SK-N-SH (cell line): ENCODE data around the gene CDC14B. TPM values are rescaled to one million over a fixed set of nuclear protein-coding genes. Genes with fewer than 3 reads are reported as not detected.
A peak's percentile ranks its signal among the peaks of the same experiment; 100 is the strongest.

Experiments used
- CTCF ChIA-PET: fragments of 300-600, 350-600 bp; formaldehyde crosslinking; extraction: SDS; loops from one replicate; lab custom pipeline; 2021; lab: Yijun Ruan, JAX
- POLR2A ChIA-PET: fragments of 350-600 bp; sonication (Branson Sonifier 250); formaldehyde crosslinking; extraction: SDS; loops from one replicate; lab custom pipeline; 2020; ENCODE audit warnings: antibody characterized with exemption, inconsistent platforms; lab: Yijun Ruan, JAX
- DNase-seq: peaks from one replicate; pipeline ENCODE4 v3.0.0; 2012
- H2AFZ ChIP-seq: fragments of 200-600 bp; sonication (generic); 2 replicates; pipeline ENCODE4 v1.8.1; 2016; ENCODE audit warnings: antibody characterized with exemption, mild to moderate bottlenecking, low read depth
- H3F3A ChIP-seq: fragments of 200-600 bp; sonication (generic); replicated peaks from 2 replicates; pipeline ENCODE3; 2016; ENCODE audit warnings: antibody characterized with exemption, mild to moderate bottlenecking; ENCODE audit not compliant: insufficient read depth
- H3K27ac ChIP-seq, 2 experiments: fragments of 200-500 bp in 1 of 2; fragments of 200-600 bp in 1 of 2; sonication (Bioruptor generic) in 1 of 2; sonication (generic), shearing (Covaris generic) in 1 of 2; 2 replicates each; pipeline versions ENCODE4 v1.5.1 to v1.6.1; 2014 to 2016; ENCODE audit warnings: low read depth in 2 of 2, inconsistent platforms in 1 of 2, low read length in 1 of 2, mild to moderate bottlenecking in 1 of 2, mixed read lengths in 1 of 2
- H3K27me3 ChIP-seq: fragments of 200-600 bp; sonication (generic), shearing (Covaris generic); 2 replicates; pipeline ENCODE4 v1.6.1; 2016; ENCODE audit warnings: mixed run types; ENCODE audit not compliant: insufficient read depth
- H3K36me3 ChIP-seq, 2 experiments: fragments of 200-500 bp in 1 of 2; fragments of 200-600 bp in 1 of 2; sonication (Bioruptor generic) in 1 of 2; sonication (generic) in 1 of 2; replicated peaks in 1 of 2; 2 replicates each; pipeline versions ENCODE3 to v1.5.1; 2014 to 2016; ENCODE audit warnings: low read length in 1 of 2, mild to moderate bottlenecking in 1 of 2; ENCODE audit not compliant: insufficient read depth in 2 of 2, control insufficient read depth in 1 of 2
- H3K4me1 ChIP-seq, 2 experiments: fragments of 200-500 bp in 1 of 2; fragments of 200-600 bp in 1 of 2; sonication (Bioruptor generic) in 1 of 2; sonication (generic), shearing (Covaris generic) in 1 of 2; 2 replicates each; pipeline versions ENCODE4 v1.5.1 to v1.6.1; 2014 to 2016; ENCODE audit warnings: low read depth in 1 of 2, low read length in 1 of 2, mixed run types in 1 of 2; ENCODE audit not compliant: insufficient read depth in 2 of 2, control insufficient read depth in 1 of 2
- H3K4me2 ChIP-seq: fragments of 200-600 bp; sonication (generic), shearing (Covaris generic); 2 replicates; pipeline ENCODE4 v1.6.1; 2017; ENCODE audit warnings: mixed run types
- H3K4me3 ChIP-seq, 2 experiments: fragments of 200-500 bp in 1 of 2; fragments of 200-600 bp in 1 of 2; sonication (Bioruptor generic) in 1 of 2; sonication (generic), shearing (Covaris generic) in 1 of 2; 2 replicates each; pipeline versions ENCODE4 v1.5.1 to v1.8.1; 2014 to 2016; ENCODE audit warnings: low read depth in 2 of 2, inconsistent platforms in 1 of 2, low read length in 1 of 2, mild to moderate bottlenecking in 1 of 2, mixed read lengths in 1 of 2, moderate library complexity in 1 of 2
- H3K79me2 ChIP-seq: fragments of 200-600 bp; sonication (generic); 2 replicates; pipeline ENCODE4 v1.8.1; 2017; ENCODE audit warnings: mild to moderate bottlenecking; ENCODE audit not compliant: insufficient read depth
- H3K9ac ChIP-seq: fragments of 200-600 bp; sonication (generic); 2 replicates; pipeline ENCODE4 v1.6.1; 2017; ENCODE audit warnings: mixed run types
- H3K9me2 ChIP-seq: fragments of 200-600 bp; sonication (generic); 2 replicates; pipeline ENCODE4 v1.6.1; 2017; ENCODE audit warnings: mixed run types
- H3K9me3 ChIP-seq: fragments of 200-600 bp; sonication (generic); 2 replicates; pipeline ENCODE4 v1.6.1; 2017; ENCODE audit warnings: mixed run types, mild to moderate bottlenecking, moderate library complexity
- H4K20me1 ChIP-seq: fragments of 200-600 bp; sonication (generic); 2 replicates; pipeline ENCODE4 v1.6.1; 2017; ENCODE audit warnings: mild to moderate bottlenecking, mixed run types; ENCODE audit not compliant: insufficient read depth
- CTCF ChIP-seq: fragments of 200-600 bp; sonication (generic); IDR thresholded peaks from 2 replicates; pipeline ENCODE4 v1.6.1; 2017; ENCODE audit warnings: antibody characterized with exemption, mild to moderate bottlenecking, moderate library complexity
- EP300 ChIP-seq, 2 experiments: IDR thresholded peaks; 2 replicates each; pipeline versions ENCODE4 v1.4.0 to v1.6.1; 2012; ENCODE audit warnings: borderline replicate concordance in 1 of 2, low read depth in 1 of 2, low read length in 1 of 2
- FOSL2 ChIP-seq: IDR thresholded peaks from 2 replicates; pipeline ENCODE4 v1.4.0; 2012; ENCODE audit warnings: low read depth, mild to moderate bottlenecking, moderate library complexity, borderline replicate concordance
- FOXM1 ChIP-seq: IDR thresholded peaks from 2 replicates; pipeline ENCODE4 v1.4.0; 2012; ENCODE audit warnings: low read depth, mild to moderate bottlenecking
- GABPA ChIP-seq: IDR thresholded peaks from 2 replicates; pipeline ENCODE4 v1.4.0; 2012; ENCODE audit warnings: low read depth, mild to moderate bottlenecking
- GATA2 ChIP-seq: sonication (generic); formaldehyde crosslinking; IDR thresholded peaks from 2 replicates; pipeline ENCODE4 v1.5.0; 2020; ENCODE audit warnings: mild to moderate bottlenecking, missing genetic modification reagents
- MAX ChIP-seq: IDR thresholded peaks from 2 replicates; pipeline ENCODE4 v1.4.0; 2012; ENCODE audit warnings: low read depth
- MXI1 ChIP-seq: IDR thresholded peaks from 2 replicates; pipeline ENCODE4 v1.6.1; 2012; ENCODE audit warnings: mild to moderate bottlenecking, low read depth, low read length, improper control_type of control experiment
- PBX3 ChIP-seq: IDR thresholded peaks from 2 replicates; pipeline ENCODE4; 2012
- RCOR1 ChIP-seq: fragments of 150-350 bp; IDR thresholded peaks from 2 replicates; pipeline ENCODE4 v1.6.1; 2017; ENCODE audit warnings: antibody characterized with exemption, low read length
- REST ChIP-seq: IDR thresholded peaks from 2 replicates; pipeline ENCODE4 v1.6.1; 2012; ENCODE audit warnings: mild to moderate bottlenecking, low read depth, low read length, moderate library complexity
- RXRA ChIP-seq: IDR thresholded peaks from 2 replicates; pipeline ENCODE4 v1.4.0; 2012; ENCODE audit warnings: low read depth, mild to moderate bottlenecking, borderline replicate concordance
- SMC3 ChIP-seq: IDR thresholded peaks from 2 replicates; pipeline ENCODE4 v1.6.1; 2012; ENCODE audit warnings: low read depth, low read length, improper control_type of control experiment
- TCF12 ChIP-seq: IDR thresholded peaks from 2 replicates; pipeline ENCODE4 v1.4.0; 2012
- USF2 ChIP-seq: fragments of 150-350 bp; IDR thresholded peaks from 2 replicates; pipeline ENCODE4 v1.6.1; 2017; ENCODE audit warnings: antibody characterized with exemption, low read length, low read depth, borderline replicate concordance
- YY1 ChIP-seq: IDR thresholded peaks from 2 replicates; pipeline ENCODE4 v1.4.0; 2012; ENCODE audit warnings: low read depth, mild to moderate bottlenecking
- WGBS: methylation state at CpG from one replicate; pipeline ENCODE4 v1.1.6; 2017; ENCODE audit warnings: low lambda C conversion rate; 5-methylcytosine and 5-hydroxymethylcytosine counted together
- polyA plus RNA-seq, 3 experiments: library from polyadenylated mRNA; depleted of rRNA; stranded (reverse); fragments of >200 nt; gene quantifications; 2 replicates each; pipeline ENCODE4 v1.2.3, GENCODE V29; 2012

The CDC14B gene
- polyA plus RNA-seq, 1 of the 3 experiments (the other 2 are of a cell fraction), result 10.1 TPM

- no peak for TF ChIP-seq CTCF
- TF ChIP-seq, all 33 proteins: peak for 0
Observed at GRCh38 chr9:96509026-96509425, 110.6 kb downstream of the CDC14B start (continued).

- H2AFZ ChIP-seq, result no peak overlapping the region
- TF ChIP-seq MXI1 (peak; percentile 36; the same call in 1 of the 2 replicates), YY1 (no peak)
- ChIA-PET POLR2A (no interaction called here), CTCF (interaction anchor here (1.7 kb wide), 1 partner anchor 180 kb away, joined by 5 read pairs; no protein-coding TSS in a partner anchor)
- H3K9me2 ChIP-seq, result no peaks in the 10 kb centered on the region
- no peak overlapping the region for H3K4me2 ChIP-seq
- no peaks in the 10 kb centered on the region for H4K20me1 ChIP-seq
- no peak for DNase-seq
- no peaks in the 10 kb centered on the region for H3K27me3 ChIP-seq
- H3K27ac ChIP-seq, result peak overlapping the region in 1 of 2 experiments; percentile 44; a peak in 1 of 4 replicates
- peaks cover 0 to 8% of the 10 kb centered on the region in 2 experiments; a peak in 1 of 4 replicates for H3K4me1 ChIP-seq
- no peak overlapping the region for H3K9ac ChIP-seq
- H3K36me3 ChIP-seq, result peaks cover 2 to 4% of the 10 kb centered on the region in 2 experiments
- H3F3A ChIP-seq, result no peaks in the 10 kb centered on the region
- no peaks in the 10 kb centered on the region for H3K9me3 ChIP-seq
- no peak overlapping the region for H3K4me3 ChIP-seq
- no peaks in the 10 kb centered on the region for H3K79me2 ChIP-seq
- WGBS, result 83% methylated on average over 14 of the region's 14 CpGs
Observed at GRCh38 chr9:96508227-96508940, 111.3 kb downstream of the CDC14B start.

GRCh38 chr9:96505316-96505991 lies 114.2 kb downstream of the CDC14B start:
- Histone ChIP-seq H4K20me1 (no peaks in the 10 kb centered on the region), H3K9me3 (no peaks in the 10 kb centered on the region), H3K36me3 (peaks cover 0 to 4% of the 10 kb centered on the region in 2 experiments), H3K4me1 (peaks cover 0 to 8% of the 10 kb centered on the region in 2 experiments; a peak in 1 of 4 replicates), H3K4me2 (no peak overlapping the region), H3K9me2 (no peaks in the 10 kb centered on the region), H3F3A (peaks cover 5% of the 10 kb centered on the region), H2AFZ (no peak overlapping the region), H3K27me3 (no peaks in the 10 kb centered on the region), H3K27ac (no peak overlapping the region), H3K9ac (no peak overlapping the region), H3K4me3 (no peak overlapping the region), H3K79me2 (no peaks in the 10 kb centered on the region)
- CTCF ChIA-PET, result interaction anchor here (0.7 to 0.8 kb wide), 2 partner anchors 57 to 150 kb away, joined by 3 to 4 read pairs; no protein-coding TSS in a partner anchor
- POLR2A ChIA-PET, result no interaction called here
- no peak for DNase-seq
- 95% methylated on average over 13 of the region's 13 CpGs for WGBS
- no peak for TF ChIP-seq RCOR1
- no peak for TF ChIP-seq GATA2 (CRISPR knock-in tag)
- no peak for TF ChIP-seq TCF12
- no peak for TF ChIP-seq PBX3
- no peak for TF ChIP-seq FOSL2
- no peak for TF ChIP-seq REST
- TF ChIP-seq RXRA, result no peak
- TF ChIP-seq FOXM1, result no peak
- no peak for TF ChIP-seq MAX
- TF ChIP-seq GABPA, result no peak
- TF ChIP-seq EP300 (IDR thresholded peaks at IDR 0.05; ENCODE audit: borderline replicate concordance in 1 of 2, low read depth in 1 of 2, low read length in 1 of 2), result no peak
- no peak for TF ChIP-seq SMC3
- no peak for TF ChIP-seq USF2
